Measurements from ENCODE around the gene B3GAT1.
"Not testable (repeated sequence)": the region's sequence is repeated elsewhere in the genome, so short reads cannot be mapped to it uniquely, and the experiment has no call there.

Gene B3GAT1, protein sequence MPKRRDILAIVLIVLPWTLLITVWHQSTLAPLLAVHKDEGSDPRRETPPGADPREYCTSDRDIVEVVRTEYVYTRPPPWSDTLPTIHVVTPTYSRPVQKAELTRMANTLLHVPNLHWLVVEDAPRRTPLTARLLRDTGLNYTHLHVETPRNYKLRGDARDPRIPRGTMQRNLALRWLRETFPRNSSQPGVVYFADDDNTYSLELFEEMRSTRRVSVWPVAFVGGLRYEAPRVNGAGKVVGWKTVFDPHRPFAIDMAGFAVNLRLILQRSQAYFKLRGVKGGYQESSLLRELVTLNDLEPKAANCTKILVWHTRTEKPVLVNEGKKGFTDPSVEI

DNA sequence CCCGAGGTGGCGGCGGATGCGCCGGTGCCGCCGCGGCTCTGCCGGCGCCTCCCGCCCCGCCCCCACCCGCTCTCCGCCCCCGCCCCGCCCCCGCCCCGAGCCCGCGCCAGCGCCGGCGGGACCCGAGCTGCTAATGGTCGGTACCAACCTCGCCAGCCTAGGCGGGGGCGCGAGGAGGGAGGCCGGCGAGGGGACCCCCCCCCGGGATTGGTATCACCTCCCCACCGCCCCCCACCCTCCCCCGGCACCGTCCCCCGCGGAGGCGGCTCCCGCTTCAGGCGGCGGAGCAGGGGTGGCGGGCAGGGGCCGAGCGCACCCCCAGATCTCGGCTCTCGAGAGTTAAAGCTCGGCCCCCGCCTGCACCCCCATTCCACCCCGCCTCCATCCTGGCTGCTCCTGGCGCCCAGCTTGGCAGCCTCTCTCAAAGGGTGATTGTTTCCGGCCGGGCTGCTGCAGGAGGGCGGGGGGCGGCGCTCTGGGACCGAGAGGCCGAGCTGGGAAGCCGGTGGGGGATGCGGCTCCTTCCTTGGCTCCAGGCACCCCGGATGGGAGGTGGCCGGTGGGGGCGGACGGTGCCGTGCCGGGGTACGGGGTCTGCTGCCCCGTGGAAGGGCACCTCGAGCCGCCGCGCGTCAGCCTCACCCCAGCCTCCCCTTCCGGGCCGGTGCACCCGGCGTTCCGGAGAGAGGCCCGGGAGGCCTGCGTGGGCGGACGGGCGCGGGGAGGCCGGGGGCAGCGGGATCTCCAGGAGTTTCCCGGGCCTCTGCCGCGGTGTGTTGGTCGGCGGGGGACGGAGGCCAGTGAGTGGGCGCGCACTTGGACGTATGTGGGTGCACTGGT lies at the start of gene B3GAT1:
Gene B3GAT1 (minus strand): TSS at position 40 of the 840 bp plus-strand sequence. CDS start 24,583 bp downstream, outside the sequence.
- DNase-seq: peak; percentile 61

DNA sequence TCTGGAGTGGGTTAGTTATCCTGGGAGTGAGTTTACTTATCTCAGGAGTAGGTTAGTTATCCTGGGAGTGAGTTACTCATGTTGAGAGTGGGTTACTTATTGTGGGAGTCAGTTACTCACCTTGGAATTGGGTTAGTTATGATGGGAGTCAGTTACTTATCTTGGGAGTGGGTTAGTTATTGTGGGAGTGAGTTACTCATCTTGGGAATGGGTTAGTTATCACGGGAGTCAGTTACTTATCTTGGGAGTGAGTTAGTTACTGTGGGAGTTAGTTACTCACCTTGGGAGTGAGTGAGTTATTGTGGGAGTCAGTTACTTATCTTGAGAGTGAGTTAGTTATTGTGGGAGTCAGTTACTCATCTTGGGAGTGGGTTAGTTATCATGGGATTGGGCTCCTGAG lies 49.6 kb upstream of the B3GAT1 start:
- no peak for DNase-seq

DNA sequence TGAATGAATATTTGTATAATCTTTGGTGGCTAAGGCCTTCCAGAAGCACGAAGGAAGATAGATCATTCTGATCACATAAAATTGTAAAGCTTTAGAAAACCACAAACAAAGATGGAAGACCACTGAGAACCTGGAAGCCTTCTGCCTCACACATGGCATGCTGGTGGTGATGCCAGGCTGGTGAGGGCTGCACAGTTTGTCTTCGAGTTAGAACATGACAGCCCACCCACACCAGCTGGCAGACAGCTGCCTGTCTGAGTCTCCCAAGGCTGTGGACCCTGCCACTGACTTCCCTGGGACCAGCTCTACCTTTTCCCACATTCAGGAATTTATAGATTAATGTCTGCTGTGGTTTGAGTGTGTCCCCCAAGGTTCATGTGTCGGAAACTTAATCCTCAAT lies 48.8 kb upstream of the B3GAT1 start:
- no peak for DNase-seq

- DNase-seq: no peak
Observed at GRCh38 chr11:134460062-134460561, 48.1 kb upstream of the B3GAT1 start.

- DNase-seq: no peak
Observed at GRCh38 chr11:134459246-134460061, 47.4 kb upstream of the B3GAT1 start.

DNA sequence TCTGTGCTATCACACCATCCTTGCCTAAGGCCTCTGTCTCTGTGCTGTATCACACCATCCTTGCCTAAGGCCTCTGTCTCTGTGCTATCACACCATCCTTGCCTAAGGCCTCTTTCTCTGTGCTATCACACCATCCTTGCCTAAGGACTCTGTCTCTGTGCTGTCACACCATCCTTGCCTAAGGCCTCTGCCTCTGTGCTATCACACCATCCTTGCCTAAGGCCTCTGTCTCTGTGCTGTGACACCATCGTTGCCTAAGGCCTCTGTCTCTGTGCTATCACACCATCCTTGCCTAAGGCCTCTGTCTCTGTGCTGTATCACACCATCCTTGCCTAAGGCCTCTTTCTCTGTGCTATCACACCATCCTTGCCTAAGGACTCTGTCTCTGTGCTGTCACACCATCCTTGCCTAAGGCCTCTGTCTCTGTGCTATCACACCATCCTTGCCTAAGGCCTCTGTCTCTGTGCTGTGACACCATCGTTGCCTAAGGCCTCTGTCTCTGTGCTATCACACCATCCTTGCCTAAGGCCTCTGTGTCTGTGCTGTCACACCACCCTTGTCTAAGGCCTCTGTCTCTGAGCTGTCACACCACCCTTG lies 45.5 kb upstream of the B3GAT1 start:
- DNase-seq: not testable (repeated sequence)

DNA sequence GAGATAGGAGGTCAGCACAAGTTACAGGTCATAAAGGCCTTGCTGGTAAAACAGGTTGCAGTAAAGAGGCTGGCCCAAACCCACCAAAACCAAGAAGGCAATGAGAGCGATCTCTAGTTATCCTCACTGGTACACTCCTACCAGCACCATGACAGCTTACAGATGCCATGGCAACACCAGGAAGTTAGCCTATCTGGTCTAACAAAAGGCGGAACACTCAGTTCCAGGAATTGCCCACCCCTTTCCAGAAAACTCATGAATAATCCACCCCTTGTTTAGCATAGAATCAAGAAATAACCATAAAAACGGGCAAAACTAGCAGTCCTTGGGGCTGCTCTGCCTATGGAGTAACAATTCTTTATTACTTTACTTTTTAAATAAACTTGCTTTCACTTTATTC lies 43.5 kb upstream of the B3GAT1 start:
- DNase-seq: no peak

DNA sequence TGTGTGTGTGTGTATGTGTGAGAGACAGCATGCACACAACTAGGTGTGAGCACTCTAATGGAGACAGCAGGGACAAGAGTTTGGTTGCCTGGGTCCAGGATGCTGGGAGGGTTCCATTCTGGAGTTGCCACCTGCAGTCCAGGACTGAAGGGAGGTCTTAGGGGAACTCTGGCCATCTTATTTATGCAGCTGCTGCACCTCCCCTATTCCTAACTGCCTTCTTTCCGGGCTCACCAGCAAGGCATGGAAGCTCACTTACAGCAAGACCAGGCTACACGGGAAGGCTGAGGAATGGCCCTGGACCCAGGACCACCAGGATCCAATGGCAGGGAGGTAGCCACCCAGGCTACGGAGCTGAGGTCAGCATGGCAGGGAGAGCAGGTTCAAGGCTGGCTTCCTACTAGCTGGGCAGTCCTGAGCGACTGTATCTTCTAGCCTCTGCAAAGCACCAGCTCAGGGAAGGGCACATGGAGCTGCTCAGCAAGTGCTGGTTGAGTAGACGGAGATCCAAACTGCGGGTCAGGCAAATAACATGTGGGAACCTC lies 42.2 kb upstream of the B3GAT1 start:
- no peak for DNase-seq

GRCh38 chr11:134453441-134453840 lies 41.4 kb upstream of the B3GAT1 start:
- DNase-seq: no peak

DNA sequence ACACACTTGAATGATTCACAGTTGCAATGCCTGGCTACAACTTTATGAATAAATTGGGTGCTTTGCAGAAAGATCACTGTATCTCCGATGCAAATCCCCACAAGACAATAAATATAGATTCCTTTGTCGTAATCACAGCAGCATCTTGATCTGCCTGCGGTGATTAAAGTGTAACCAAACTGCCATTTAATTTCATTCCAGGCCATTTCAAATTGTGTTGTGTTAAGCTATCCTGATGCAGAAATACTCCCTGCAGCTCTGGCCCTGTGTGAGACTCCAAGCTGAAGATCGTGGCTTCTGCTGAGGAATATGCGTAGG lies 40.8 kb upstream of the B3GAT1 start:
- DNase-seq: no peak

GRCh38 chr11:134452026-134452837 lies 40.2 kb upstream of the B3GAT1 start:
- no peak for DNase-seq

DNA sequence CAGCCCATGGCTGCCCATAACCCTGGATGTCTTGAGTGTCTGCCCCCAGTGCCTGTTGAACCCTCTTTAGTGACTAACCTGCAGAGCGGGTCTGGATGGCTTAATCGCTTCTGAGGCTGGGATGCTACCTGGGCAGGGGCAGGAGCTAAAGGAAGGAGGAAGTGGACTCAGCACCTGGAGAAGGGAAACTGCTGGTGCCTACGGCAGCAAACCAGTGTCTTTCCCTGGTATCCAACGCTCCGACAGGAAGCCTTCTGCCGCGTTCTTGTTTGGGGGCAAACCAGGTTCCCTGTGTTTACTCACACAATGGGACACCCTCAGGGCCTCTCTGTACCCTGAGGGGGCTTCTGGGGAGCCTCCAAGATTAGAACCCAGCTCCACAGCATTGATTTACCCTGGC lies 38.1 kb upstream of the B3GAT1 start:
- DNase-seq: no peak

GRCh38 chr11:134449713-134450112 lies 37.7 kb upstream of the B3GAT1 start:
- peak; percentile 55 for DNase-seq

- DNase-seq: no peak
Observed at GRCh38 chr11:134449051-134449450, 37.0 kb upstream of the B3GAT1 start.

GRCh38 chr11:134447696-134448095 lies 35.7 kb upstream of the B3GAT1 start:
- DNase-seq: no peak

GRCh38 chr11:134445601-134446325 lies 33.7 kb upstream of the B3GAT1 start:
- DNase-seq: no peak

DNA sequence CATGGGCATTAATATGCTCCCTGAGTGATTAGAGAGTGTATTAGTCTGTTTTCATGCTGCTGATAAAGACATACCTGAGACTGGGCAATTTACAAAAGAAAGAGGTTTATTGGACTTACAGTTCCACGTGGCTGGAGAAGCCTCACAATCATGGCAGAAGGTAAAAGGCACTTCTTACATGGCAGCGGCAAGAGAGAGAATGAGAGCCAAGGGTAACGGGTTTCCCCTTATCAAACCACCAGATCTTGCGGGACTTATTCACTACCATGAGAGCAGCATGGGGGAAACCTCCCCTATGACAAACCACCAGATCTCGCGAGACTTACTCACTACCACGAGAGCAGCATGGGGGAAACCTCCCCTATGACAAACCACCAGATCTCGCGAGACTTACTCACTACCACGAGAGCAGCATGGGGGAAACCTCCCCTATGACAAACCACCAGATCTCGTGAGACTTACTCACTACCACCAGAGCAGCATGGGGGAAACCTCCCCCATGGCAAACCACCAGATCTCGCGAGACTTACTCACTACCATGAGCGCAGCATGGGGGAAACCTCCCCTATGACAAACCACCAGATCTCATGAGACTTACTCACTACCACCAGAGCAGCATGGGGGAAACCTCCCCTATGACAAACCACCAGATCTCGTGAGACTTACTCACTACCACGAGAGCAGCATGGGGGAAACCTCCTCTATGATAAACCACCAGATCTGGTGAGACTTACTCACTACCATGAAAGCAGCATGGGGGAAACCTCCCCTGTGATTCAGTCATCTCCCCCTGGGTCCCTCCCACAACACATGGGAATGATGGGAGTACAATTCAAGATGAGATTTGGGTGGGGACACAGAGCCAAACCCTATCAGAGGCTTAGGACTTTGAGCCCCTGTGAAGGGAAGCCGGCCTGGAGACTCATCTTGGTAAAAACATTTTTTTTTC lies 32.4 kb upstream of the B3GAT1 start:
- not testable (repeated sequence) for DNase-seq

DNA sequence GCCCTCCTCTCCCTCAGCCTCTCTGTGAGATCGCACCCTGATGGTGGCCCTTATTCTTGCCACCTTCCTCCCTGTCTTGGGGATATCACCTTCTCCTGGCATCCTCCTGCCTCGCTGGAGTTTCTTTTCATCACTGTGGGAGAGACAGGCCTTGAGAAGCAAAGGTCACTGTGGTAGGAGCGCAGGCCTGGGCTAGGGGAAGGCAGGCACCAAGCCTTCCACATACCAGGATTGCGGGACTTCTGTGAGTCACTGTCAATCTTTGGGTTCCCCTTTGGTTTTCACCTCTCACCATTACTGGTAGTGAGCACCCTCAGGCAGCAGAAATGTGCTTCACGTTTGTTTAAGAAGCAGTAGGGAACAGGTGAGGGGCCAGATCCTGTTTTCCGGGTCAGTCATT lies 31.2 kb upstream of the B3GAT1 start:
- no peak for DNase-seq

DNA sequence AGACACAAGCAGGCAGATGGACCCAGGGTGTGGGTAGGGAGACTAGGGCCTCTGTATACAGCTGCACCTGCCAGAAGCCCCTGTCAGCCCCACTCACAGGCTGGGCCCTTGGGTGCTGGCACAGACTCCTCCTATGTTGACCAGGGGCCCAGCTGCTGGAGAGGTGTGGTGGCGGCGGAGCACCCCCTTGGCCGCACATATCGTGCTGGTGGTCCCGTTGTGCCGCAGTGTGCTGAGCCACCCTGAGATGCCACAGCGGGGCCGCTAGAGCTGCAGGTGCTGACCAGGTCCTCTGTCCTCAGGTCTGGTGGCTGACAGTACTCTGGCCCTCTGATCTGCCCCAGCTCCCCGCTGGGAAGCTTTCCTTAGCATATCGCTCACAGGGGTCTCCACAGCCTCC lies 30.2 kb upstream of the B3GAT1 start:
- no peak for DNase-seq

GRCh38 chr11:134441706-134442105 lies 29.7 kb upstream of the B3GAT1 start:
- no peak for DNase-seq
